HG03571 (cell line): ENCODE results near the gene MRPL1.
"Not testable (repeated sequence)": the region's sequence is repeated elsewhere in the genome, so short reads cannot be mapped to it uniquely, and the experiment has no call there.

Experiments used
- ATAC-seq: cut with Tn5 transposase; IDR thresholded peaks from one replicate; pipeline ENCODE4 v1.9.1; 2021; ENCODE audit not compliant: unreplicated experiment

Gene MRPL1

DNA sequence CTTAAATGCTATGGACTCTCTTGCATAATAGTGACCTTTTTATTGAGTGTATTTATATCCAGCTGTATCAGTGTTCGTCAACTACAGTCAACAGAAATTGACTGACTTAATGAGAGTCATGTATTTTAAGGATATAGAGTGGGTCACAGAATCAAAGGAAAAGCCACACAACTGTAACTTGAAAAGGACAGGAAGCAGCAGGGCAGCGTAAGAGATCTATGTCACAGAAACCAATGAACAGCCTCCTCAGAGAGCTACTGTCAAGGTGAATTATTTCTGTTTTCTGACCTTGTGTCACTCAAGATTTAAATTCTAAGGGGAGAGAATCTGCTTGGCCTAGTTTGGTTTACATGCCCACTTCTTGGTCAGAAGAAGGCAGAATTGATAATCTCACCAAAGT lies 100.4 kb downstream of the MRPL1 start:
- no peak for ATAC-seq

DNA sequence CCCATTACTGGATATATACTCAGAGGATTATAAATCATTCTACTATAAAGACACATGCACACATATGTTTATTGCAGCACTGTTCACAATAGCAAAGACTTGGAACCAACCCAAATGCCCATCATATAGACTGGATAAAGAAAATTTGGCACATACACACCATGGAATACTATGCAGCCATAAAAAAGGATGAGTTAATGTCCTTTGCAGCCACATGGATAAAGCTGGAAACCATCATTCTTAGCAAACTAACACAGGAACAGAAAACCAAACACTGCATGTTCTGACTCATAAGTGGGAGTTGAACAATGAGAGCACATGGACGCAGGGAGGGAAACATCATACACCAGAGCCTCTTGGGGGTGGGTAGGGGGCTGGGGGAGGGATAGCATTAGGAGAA lies 111.0 kb downstream of the MRPL1 start:
- ATAC-seq = not testable (repeated sequence)

DNA sequence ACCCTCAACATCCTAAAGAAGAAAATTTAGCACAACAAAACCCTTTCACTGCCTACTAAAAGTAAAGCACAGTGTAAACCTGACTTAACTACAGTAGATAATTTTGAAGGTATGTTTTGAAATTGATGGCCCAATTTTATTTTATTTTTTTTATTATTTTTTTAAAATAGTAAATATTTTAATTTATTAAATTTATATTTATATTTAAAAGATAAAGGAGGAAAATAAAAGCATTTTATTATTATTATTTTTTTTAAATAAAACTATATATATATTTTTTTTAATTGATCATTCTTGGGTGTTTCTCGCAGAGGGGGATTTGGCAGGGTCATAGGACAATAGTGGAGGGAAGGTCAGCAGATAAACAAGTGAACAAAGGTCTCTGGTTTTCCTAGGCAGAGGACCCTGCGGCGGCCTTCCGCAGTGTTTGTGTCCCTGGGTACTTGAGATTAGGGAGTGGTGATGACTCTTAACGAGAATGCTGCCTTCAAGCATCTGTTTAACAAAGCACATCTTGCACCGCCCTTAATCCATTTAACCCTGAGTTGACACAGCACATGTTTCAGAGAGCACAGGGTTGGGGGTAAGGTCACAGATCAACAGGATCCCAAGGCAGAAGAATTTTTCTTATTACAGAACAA lies 120.4 kb downstream of the MRPL1 start:
- not testable (repeated sequence) for ATAC-seq

DNA sequence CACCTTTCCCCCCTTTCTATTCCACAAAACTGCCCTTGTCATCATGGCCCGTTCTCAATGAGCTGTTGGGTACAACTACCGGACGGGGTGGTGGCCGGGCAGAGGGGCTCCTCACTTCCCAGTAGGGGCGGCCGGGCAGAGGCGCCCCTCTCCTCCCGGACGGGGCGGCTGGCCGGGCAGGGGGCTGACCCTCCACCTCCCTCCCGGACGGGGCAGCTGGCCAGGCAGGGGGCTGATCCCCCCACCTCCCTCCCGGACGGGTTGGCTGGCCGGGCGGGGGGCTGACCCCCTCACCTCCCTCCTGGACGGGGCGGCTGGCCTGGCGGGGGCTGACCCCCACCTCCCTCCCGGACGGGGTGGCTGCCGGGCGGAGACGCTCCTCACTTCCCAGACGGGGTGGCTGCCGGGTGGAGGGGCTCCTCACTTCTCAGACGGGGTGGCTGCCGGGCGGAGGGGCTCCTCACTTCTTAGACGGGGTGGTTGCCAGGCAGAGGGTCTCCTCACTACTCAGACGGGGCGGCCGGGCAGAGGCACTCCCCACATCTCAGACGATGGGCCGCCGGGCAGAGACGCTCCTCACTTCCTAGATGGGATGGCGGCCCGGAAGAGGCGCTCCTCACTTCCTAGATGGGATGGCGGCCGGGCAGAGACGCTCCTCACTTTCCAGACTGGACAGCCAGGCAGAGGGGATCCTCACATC lies 121.1 kb downstream of the MRPL1 start:
- ATAC-seq = not testable (repeated sequence)

DNA sequence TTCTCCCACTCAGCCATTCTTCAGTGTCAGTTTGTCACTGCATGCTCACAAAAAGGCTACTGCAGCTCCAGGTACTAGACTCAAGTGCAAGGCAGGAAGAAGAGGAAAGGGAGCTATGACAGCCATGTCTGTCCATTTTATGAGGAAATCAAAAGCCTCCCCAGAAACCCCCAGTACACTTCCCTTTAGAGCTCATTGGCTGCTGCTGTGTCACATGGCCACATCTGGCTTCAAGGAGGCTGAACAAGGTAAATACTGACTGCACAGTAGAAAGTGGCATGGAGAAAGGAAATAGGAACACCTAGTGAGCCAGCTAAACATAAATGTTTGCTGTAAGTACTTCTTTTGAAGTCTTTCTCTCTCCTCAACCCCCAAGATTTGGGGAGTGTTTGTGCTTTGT lies 127.3 kb downstream of the MRPL1 start:
- no peak for ATAC-seq

DNA sequence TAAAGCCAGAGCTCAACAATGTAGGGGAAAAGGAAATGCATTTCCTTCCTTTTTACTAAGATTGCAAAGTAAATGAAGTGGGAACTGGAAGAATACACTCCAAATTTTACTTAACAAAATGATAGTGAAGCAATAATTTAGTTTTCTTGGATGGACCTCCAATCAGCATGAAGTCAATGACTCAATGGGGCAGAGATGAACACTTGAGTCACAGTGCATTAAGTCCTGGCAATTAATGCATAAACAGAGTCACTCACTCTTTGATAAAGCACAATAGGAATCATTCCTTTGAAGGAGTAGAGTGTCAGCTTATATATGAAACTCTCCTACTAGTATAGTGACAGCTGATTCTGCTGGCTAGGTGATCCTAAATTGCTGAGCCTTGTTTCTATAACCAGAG lies 127.8 kb downstream of the MRPL1 start:
- no peak for ATAC-seq

DNA sequence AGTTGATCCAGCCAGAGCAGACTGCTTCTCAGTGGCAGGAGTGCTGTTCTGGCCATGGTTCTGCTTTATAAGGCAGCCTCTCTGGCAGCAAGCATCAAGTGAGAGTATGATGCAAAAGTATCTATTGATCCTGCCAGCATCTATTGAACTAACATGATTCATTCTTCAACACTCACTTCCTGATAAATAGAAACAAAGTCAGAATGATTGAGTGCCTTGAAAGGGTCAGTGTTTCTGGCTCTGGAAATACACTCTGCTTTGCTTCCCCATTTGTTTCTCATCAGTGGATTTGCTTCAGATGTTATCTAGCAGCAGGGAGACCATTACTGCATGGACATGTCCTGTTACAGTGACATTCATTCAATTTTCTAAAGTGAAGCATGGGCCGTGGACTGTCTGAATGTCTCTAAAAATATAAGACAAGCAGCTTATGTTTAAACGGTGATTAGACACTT lies 128.3 kb downstream of the MRPL1 start:
- no peak for ATAC-seq

DNA sequence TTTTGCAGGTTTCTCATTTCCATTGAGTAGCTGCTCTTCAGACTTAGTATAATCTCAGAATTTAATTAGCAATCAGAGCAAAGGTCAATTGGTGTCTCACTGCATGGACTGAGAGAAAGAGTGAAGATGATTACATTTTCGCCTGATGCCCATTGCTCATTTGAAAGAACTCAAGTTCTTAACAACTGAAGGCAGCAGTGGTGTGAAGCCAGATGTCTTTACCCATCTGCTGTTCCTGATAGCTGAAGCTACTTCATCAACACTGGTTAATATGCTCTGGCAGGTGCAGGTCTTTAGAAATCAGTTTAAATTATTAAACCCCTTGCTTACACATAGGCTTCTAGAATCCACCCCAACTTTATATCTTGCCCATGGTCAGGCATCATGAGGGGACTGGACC lies 130.0 kb downstream of the MRPL1 start:
- no peak for ATAC-seq

DNA sequence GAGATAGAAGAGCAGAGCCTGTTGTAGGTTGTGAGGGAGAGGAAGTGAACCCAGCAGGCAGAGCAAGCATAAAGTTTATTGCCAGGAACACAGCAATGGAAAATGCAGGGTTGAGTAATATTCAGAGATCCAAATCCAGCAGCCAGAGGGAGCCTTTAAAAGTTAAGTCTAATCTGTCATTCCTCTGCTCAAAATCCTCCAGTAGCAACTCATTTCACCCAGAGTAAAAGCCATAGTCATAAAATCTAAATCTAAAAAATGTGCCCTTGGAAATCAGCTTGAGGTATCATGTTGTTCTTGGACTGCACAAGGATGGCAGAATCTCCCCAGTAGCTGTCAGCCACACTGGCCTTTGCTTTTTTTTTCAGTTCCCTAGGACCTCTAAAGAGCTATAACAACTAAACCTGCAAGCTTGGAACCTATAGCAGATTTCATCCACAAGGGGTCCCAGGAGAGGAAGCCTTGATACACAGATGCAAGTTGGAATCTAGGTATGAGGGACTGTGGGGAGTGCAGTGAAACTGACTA lies 131.6 kb downstream of the MRPL1 start:
- no peak for ATAC-seq

DNA sequence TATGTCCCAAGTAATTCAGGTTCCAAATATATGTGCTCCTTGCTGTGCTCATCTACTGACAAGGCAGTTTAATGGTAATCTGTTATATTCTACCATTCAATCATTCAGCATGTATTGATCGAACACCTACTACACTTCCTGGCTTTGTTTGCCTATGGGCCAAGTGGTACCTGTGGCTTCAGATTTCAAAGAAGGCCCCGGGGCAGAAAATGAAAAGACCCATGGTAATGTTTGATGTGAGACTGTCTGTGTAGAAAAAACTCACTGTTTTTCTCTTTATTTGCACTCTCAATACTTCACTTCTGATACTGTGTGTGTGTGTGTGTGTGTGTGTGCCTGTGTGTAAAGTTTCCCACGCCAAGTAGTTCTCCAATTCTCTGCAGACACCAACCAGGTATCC lies 133.4 kb downstream of the MRPL1 start:
- ATAC-seq = no peak

DNA sequence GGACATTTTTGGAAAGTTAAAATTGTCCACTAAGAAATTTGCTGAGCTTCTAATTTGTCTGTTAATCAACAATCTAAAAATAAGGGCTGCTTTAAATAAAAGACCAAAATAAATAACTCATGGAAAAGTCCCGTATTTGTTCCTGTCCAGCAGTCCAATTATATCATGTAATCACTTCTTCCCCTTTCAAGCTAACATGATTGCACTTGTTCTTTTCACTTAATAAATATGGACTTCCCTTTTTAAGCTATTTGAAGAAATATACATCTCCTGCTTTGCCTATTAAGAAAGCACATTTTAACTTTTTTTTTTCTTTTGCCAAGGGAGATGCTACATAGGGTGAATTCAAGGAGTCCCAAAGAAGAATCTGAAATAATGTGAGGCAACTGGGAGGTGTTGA lies 138.9 kb downstream of the MRPL1 start:
- ATAC-seq = no peak

DNA sequence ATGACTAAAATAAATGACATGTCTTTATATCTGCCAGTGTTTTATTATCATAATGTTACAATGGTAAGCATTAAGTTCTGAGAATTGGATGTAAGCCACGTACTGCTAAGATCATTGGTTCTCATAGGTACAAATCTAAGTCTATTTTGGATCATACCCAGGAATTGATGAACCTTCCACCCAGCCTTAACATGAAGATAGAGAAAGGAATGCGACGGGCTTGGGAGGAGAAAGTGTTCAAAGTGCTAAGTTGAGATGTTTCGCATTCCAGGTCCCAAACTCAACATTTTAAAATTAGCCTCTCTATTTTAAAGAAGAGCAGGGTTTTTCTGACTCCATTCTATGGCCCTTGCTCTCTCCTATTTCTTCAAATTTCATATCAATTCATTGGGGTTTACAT lies 139.6 kb downstream of the MRPL1 start:
- ATAC-seq = no peak
